ENCODE data around the gene KLHL35.

KLHL35 gene

GRCh38 chr11:75445315-75445953 is 12.4 kb upstream of the KLHL35 start:
- DNase-seq, result peak; percentile 66
- in situ Hi-C loops (cut with MboI; ENCODE audit: low pct_unique_long_range_greater_than_20kb, low sequenced_read_pairs), result no loop called here

GRCh38 chr11:75443043-75443442 is 10.0 kb upstream of the KLHL35 start:
- in situ Hi-C loops (cut with MboI; ENCODE audit: low pct_unique_long_range_greater_than_20kb, low sequenced_read_pairs), result no loop called here
- DNase-seq, result no peak

- in situ Hi-C loops (cut with MboI; ENCODE audit: low pct_unique_long_range_greater_than_20kb, low sequenced_read_pairs), result no loop called here
- no peak for DNase-seq
These were observed 9.3 kb upstream of the KLHL35 start for GRCh38 chr11:75442161-75442885.

- DNase-seq, result no peak
- in situ Hi-C loops (cut with MboI; ENCODE audit: low pct_unique_long_range_greater_than_20kb, low sequenced_read_pairs), result no loop called here
These were observed 8.8 kb upstream of the KLHL35 start for GRCh38 chr11:75441804-75442132.

GRCh38 chr11:75440960-75441803 is 8.2 kb upstream of the KLHL35 start:
- no peak for DNase-seq
- in situ Hi-C loops (cut with MboI; ENCODE audit: low pct_unique_long_range_greater_than_20kb, low sequenced_read_pairs), result no loop called here

GRCh38 chr11:75439495-75440120 is 6.6 kb upstream of the KLHL35 start:
- no peak for DNase-seq
- in situ Hi-C loops (cut with MboI; ENCODE audit: low pct_unique_long_range_greater_than_20kb, low sequenced_read_pairs), result no loop called here

- in situ Hi-C loops (cut with MboI; ENCODE audit: low pct_unique_long_range_greater_than_20kb, low sequenced_read_pairs), result no loop called here
- DNase-seq, result no peak
These were observed 6.0 kb upstream of the KLHL35 start for GRCh38 chr11:75439026-75439425.

GRCh38 chr11:75437966-75438659 is 5.1 kb upstream of the KLHL35 start:
- in situ Hi-C loops (cut with MboI; ENCODE audit: low pct_unique_long_range_greater_than_20kb, low sequenced_read_pairs), result no loop called here
- no peak for DNase-seq

GRCh38 chr11:75436806-75437205 is 3.8 kb upstream of the KLHL35 start:
- in situ Hi-C loops (cut with MboI; ENCODE audit: low pct_unique_long_range_greater_than_20kb, low sequenced_read_pairs), result no loop called here
- DNase-seq, result no peak

GRCh38 chr11:75435571-75435925 is 2.5 kb upstream of the KLHL35 start:
- in situ Hi-C loops (cut with MboI; ENCODE audit: low pct_unique_long_range_greater_than_20kb, low sequenced_read_pairs), result no loop called here
- DNase-seq, result no peak

GRCh38 chr11:75434886-75435570 is 2.0 kb upstream of the KLHL35 start:
- DNase-seq, result no peak
- in situ Hi-C loops (cut with MboI; ENCODE audit: low pct_unique_long_range_greater_than_20kb, low sequenced_read_pairs), result no loop called here

GRCh38 chr11:75434051-75434450 is 1.0 kb upstream of the KLHL35 start:
- in situ Hi-C loops (cut with MboI; ENCODE audit: low pct_unique_long_range_greater_than_20kb, low sequenced_read_pairs), result no loop called here
- no peak for DNase-seq

- in situ Hi-C loops (cut with MboI; ENCODE audit: low pct_unique_long_range_greater_than_20kb, low sequenced_read_pairs), result no loop called here
These were observed 440 bp upstream of the KLHL35 start for GRCh38 chr11:75433443-75433842.

GRCh38 chr11:75431533-75432525 is 1.2 kb downstream of the KLHL35 start:
- DNase-seq, result no peak
- in situ Hi-C loops (cut with MboI; ENCODE audit: low pct_unique_long_range_greater_than_20kb, low sequenced_read_pairs), result no loop called here

More at GRCh38 chr11:75433443-75433842, 440 bp upstream of the KLHL35 start:
- no peak for DNase-seq

- in situ Hi-C loops (cut with MboI; ENCODE audit: low pct_unique_long_range_greater_than_20kb, low sequenced_read_pairs), result no loop called here
- no peak for DNase-seq
These were observed 2.1 kb downstream of the KLHL35 start for GRCh38 chr11:75430714-75431532.

- in situ Hi-C loops (cut with MboI; ENCODE audit: low pct_unique_long_range_greater_than_20kb, low sequenced_read_pairs), result no loop called here
- DNase-seq, result peak; percentile 58
These were observed 2.9 kb downstream of the KLHL35 start for GRCh38 chr11:75429902-75430713.

All from KBM-7 (cell line).